Activated naive CD4-positive, alpha-beta T cell treated with anti-CD3 and anti-CD28 coated beads, Interleukin-2, amount 50 U/mL, for 16 hours (primary cell): Measurements from ENCODE around the gene RAB3IL1.

Experiments
- DNase-seq: peaks from one replicate; pipeline ENCODE4 v3.0.0-alpha.2; 2020

Gene RAB3IL1

DNA sequence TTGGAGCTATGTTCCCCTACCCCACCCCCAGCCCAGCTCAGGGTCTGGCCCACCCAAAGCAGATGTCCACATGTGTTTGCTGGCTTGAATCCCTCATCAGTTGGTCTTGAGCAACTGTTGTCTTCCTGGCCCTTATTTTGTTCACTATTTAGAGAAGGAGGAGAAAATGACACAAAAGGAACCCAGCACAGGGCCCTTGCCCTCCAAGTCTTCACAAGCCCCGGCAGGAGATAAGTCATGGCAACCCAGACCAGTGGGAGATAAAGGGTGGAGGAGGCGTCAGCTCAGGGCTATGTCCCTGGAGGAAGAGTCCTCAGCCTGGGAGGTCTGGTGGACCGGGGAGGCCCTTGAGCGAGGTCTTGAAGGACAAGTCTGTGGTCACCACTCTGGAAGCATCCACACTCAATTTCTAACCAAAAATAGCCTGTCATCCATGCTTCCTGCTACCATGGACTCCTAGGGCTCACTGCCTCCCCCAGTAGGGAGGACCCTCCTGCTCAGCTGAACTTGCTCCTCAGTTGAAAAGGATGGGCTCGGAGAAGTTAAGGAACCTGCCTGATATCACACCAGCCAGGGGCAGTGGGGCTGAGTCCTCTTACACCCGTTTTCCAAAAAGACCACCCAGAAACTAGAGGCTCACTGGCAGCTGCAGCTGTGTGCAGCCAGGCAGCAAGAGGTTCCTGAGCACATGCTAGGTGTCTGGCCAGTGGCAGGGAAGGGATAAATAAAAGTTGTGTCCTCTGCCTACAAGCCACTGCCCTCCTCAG is 1.8 kb upstream of the RAB3IL1 start:
- DNase-seq: no peak

DNA sequence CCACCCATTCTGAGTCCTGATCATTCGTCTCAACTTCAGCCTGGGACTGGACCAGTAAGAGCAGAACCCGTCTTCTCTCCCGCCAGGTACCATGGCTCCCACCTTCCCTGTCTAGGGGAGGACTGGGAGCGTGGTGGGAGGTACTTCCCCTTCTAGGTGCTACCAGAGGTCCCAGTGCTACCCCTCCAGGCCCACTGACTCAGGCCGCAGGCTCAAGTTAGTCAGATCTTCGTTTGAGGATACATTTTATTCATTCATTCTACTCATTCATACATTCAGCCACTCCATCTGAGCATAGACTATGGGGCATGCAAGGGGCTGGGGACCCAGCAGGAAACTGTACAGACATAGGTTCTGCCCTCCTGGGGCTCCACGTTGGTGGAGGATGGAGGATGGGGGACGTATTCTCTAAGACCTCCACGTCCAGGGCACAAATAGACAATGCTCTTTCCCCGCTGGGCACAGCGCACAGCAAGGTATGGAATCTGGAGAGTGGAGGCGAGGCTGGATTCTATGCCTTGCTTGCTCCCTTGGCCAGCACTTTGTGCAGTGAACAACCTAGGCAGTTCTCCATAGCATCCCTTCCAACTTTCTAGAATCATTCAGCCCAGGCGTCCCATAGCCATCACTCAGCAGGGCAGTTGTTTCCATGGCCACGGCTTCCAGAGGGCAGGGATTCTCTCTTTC is 1.0 kb upstream of the RAB3IL1 start:
- no peak for DNase-seq

DNA sequence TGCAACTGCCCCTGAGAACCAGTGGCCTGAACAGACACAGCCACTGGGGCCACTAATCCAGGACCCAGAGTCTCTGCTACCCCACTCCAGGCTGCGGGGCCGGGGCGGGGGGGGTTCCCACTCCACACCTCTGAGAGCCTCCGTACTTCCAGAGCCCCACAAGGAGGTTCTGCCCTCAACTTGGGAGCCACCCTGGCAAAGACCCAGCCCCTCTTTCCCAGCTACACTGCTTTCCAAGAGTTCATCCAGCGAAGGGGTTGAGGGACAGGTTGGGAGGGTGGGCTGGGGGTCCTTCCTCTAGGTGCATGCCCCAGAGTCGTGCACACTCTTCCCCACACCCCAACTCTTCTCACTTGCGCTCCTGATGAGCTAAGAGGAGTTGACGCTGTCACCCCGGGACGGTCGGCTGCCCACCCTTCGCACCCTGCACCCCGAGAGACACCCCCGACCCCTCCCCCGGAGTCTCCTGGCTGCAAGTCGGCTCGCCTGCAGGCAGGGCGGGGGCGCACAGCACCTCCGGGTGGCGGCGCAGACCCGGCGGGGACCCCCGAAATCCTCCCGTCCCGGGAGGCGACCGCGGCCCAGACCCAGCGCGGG is 531 bp downstream of the RAB3IL1 start:
- no peak for DNase-seq

DNA sequence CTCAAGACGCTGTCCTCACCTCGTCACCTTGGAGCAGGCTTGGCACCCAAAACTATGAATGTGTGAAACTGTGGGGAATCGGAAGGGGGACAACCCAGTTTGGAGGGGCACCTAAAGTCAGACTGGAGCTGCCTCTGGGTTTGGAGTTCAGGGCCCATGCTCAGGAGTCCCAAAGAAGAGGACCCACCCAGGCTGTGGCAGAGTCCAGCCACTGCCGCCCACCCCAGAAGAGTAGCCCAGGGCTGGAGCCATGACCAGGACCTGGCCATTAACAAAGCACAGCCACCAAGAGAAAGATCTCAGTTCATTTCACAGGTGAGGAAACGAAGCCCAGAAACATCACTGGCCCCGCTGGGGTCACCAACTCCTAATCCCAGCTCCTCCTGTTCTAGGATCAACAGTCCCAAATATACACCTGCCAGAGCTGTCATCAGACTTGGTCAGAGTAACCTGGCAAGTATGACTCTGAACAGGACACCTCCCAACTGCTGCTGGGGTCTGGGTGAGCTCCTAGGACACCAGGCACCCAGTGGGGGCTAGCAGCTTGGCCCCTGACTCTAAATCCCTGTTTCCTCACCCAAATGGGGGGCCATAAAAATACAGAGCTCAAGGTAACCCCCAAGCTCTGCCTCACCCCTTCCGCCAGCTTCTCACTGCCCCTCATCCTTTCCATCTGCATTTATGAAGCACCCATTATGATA is 2.7 kb downstream of the RAB3IL1 start:
- DNase-seq: no peak

- DNase-seq: no peak
Measured at GRCh38 chr11:61913699-61914395, 3.5 kb downstream of the RAB3IL1 start.

GRCh38 chr11:61912991-61913698 is 4.2 kb downstream of the RAB3IL1 start:
- no peak for DNase-seq

DNA sequence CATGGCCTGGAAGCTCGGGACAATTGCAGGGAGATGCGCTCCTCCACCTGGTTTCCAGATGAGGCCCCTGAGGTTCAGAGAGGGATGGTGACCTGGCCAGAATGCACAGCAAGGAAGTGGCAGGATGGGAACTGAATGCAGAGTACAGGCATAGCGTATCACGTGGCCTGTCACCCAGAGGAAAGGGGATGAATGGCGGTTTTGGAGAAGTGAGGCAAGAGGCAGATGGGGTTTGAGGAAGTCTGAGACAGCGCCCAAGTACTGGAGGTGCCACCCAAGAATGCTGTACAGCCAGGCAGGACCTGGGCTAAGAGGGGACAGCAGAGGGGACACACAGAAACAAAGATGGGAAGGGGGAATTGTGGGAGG is 4.9 kb downstream of the RAB3IL1 start:
- no peak for DNase-seq

DNA sequence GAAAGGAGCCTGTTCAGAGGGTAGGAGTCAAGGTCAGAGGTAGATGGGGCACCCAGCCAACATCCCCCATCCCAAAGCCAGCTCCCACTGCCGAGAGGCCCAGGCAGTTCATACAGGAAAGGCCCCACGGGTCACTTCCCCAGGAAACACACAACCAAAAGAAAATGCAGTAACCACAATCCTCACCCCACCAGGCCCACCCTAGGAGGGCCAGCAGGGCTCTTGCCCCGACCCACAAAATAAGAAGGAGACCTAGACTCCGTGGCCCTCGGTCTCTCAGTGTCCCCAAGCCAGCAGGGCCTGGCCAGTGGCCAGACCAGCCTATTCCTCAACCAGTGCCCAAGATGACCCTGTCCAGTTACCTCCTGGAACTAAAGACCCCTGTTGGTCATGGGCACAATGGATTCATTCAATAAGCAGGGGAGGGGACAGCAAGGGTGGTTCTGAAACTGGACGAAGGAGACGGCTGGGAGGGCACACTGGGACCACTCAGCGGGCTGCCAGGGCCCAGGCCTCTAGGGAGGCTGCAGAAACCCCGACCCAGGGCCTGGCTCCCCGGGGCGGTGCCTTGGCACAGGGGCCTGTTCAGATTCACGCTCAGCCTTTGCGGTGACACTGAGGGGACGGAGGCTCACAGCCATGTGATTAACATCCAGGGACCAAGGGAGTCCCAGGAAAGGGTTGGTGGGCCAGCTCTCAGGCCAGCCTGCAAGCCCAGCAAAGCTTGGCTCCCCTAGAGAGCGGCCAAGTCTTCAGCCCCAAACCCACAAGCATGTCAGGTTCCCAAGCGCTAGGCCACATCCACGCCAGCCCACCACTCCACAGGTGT is 5.5 kb downstream of the RAB3IL1 start:
- DNase-seq: no peak

- no peak for DNase-seq
Measured at GRCh38 chr11:61911128-61911700, 6.2 kb downstream of the RAB3IL1 start.

DNA sequence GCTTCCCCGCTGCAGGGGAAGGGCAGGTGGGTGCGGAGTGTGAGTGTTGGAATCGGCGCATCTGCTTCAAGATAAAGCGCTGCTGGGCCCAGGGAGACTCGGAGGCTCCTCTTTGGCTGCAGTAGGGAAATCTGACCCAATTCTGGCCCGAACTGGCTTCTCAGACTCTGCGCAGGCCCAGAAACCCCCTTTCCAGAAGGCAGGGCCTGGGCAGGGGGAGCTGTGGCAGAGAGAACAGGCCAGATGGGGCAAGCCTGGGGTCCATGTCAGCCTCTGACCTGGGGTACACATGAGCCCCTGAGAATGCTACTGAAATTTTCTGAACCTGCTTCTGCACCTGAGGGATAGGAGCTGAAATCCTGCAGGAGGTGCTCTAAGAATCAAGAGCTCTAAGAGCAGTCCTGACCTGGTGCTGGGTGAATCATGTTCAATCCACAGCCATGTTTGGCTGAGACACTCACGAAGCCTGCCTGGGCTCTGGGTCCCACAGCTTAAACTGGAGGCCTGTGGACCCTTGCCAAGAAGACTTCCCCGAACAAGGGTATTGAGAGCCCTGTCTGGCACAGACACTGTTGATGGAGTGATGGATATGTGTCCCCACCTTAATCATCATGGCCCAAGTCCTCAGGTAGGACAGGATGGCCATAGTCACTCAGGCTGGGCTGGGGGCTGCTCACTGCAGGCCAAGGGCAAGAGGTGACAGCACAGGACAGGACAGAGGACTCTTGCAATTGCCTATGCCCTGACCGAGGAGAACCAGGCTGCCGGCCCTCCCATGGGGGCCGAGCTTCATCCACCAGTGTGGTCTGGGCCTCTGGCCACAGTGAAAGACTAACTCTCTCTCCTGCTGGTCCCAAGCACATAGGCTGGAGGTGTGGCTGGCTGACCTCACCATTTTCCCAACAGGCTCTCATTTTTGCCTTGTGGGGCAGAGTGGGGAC is 6.9 kb downstream of the RAB3IL1 start:
- no peak for DNase-seq

DNA sequence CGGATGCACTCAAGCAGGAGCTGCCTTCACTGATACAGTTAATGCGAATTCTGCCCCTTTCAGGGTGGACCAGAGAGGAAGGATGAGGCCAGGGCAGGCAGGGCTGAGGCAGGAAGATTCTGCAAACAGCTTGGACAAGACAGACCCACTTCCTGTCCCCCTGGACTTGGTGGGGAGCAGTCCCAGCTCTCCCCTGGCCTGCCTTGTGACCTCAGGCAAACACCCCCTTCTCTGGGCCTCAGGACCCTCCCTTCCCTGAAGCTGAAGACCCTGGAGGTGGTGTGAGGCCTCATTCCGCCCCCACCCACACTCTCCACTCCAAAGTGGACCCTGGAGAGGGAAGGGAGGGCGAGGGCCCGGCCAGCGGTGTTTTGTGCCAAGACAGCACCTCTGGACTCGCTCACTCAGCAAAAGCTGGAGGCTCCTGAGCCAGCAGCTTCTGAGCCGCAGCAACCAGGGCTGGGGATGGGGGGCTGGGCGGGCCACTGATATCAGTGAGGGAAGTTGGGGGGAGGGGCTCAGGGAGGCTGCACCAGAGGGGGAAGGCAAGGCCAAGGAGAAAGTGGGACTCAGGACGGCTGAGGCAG is 8.5 kb downstream of the RAB3IL1 start:
- DNase-seq: no peak

DNA sequence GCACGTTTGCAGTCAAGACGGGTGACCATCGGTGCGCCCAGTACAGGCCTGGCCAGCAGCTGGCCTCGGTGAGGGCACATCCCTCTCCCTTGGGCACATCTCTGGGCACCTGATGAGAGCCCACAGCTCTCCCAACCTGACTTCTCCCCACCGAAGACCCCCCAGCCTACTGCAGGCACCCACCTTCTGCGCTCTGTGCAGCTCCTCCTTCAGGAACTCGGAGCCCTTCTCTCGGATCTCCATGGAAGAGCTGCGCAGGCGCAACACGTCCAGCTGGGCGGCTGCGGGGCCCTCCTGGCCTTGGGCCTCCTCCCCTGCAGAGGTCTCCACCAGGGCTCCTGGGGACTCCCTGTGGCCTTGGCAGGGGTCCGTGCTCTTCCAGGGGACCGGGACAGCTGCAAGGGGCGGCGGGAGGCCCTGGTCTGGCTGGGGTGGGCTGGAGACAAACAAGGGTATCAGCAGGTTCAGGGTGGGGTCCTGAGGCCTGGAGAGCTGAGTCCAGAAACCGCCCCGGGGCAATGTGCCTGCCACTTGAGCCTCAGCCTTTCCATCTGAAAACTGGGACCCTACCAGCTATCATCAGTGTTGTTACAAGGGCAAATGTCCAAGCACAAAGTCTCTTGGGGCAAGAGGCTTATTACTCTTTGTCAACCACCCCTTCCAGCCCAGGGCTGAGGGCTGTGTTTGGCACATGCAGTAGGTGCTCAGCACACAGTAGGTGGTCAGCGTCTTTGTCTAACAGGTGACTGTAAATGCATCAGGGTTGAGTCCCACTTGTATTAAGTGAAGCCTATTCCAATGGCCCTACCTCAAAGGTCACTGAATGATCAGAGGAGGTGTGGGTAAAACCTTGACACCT is 9.3 kb downstream of the RAB3IL1 start:
- DNase-seq: no peak

- DNase-seq: no peak
Measured at GRCh38 chr11:61907282-61907681, 10.1 kb downstream of the RAB3IL1 start.

- no peak for DNase-seq
Measured at GRCh38 chr11:61906522-61906909, 10.8 kb downstream of the RAB3IL1 start.

DNA sequence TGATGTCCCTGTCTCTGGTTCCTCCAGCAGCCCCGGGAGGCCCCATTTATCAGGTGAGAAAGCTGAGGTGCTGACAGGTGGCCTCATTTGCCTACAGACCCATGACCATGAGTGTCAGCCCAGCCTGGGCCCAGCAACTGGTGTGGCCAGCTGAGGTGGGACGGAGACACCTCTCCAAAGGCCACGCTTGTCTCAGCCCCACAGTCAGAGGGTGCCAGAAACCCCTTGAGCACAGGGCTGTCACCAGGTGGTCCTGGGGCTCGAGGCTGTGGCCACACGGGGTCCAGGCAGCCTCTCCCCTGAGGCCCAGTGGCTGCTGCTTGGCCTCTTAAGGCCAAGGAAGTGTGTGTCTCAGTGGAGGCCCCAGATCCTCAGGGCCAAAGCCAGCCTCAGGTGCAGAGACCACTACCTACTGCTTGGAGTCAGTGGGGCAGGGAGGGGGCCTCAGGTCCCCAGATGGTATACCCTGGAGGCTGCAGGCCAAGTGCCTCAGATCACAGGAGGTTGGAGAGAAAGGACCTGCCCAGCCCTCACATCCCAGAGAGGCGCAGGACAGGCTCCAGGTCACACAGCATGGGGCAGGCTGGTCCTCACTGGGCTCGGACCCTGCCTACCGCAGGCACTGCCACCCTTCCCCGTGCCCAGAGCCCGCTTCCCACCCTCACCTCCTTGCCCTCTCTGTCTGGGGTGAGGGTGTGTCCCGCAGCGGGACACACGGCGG is 11.4 kb downstream of the RAB3IL1 start:
- no peak for DNase-seq

GRCh38 chr11:61905067-61905696 is 12.2 kb downstream of the RAB3IL1 start:
- DNase-seq: no peak

DNA sequence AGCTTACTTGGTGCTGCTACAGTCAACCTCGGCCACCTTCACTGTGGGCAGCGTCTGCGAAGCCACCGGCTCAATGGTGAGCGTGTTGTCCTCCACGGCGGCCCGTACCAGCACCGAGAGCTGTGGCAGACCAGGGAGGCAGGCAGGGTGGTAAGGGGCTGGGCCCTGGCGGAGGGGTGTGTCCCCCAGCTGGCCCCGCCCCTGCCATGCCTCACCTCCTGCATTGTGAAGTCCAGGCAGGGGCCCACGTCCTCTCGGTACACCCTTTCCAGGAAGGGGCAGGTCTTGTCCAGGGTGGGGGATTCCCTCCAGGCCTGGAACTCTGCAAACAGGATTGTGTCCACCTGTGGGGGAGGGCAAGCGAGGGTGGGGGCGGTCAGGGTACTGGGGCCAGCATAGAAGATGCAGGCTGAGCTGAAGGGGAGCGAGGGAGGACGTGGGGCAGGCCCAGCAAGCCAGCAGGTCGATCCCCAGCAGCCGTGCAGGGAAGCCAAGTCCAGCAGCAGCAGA is 12.8 kb downstream of the RAB3IL1 start:
- no peak for DNase-seq
